Omental fat pad (tissue), 4 donors: ENCODE measurements around the gene FOXO6. TPM values are rescaled to one million over a fixed set of nuclear protein-coding genes. Genes with fewer than 3 reads are reported as not detected.

ENCODE experiments used
- ATAC-seq: fragments of 150-250 bp; one replicate; pipeline ENCODE4 v1.9.1; 2016; ENCODE audit warnings: mild to moderate bottlenecking, moderate library complexity; ENCODE audit not compliant: low FRiP score
- DNase-seq: peaks from one replicate; pipeline ENCODE4 v3.0.0-alpha.2; 2019; ENCODE audit warnings: low spot score
- total RNA-seq, 4 donors: library from RNA; depleted of rRNA; stranded (reverse); fragments of >200 nt; gene quantifications; one replicate each; pipeline ENCODE4 v1.1.0, GENCODE V29; 2016
- TF ChIP-seq, protein P1 (sequence below), 3 donors: fragments of 450-650 bp; IDR thresholded peaks; one replicate each; pipeline ENCODE4 v1.5.1; 2016 to 2017; ENCODE audit warnings: antibody characterized with exemption in 3 of 3, mild to moderate bottlenecking in 3 of 3, moderate library complexity in 2 of 3

FOXO6 gene
- total RNA-seq, 4 donors from 2014 or later = 0.12 to 0.93 (median 0.31) TPM; not detected in 1

DNA sequence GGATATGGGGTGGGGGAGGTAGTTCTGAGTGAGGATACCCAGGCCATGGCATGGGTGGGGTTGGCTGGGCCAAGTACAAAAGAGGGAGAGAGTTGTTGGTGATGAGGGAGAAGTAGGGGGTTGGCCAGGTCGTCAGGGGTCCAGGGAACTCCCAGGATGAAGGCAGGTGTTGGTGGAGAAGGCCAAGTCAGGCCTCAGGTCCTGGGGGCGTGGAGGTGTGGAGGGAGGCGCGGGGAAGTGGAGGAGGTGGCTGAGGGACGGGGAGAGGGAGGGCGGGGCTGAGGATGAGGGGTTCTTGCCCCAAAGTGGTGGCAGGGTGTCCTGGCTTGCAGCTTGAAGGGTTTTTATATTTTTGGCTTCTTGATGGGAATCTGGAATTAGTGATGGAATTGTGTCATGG, 61.1 kb downstream of the FOXO6 start:
- DNase-seq = no peak
- TF ChIP-seq, protein P1, sequence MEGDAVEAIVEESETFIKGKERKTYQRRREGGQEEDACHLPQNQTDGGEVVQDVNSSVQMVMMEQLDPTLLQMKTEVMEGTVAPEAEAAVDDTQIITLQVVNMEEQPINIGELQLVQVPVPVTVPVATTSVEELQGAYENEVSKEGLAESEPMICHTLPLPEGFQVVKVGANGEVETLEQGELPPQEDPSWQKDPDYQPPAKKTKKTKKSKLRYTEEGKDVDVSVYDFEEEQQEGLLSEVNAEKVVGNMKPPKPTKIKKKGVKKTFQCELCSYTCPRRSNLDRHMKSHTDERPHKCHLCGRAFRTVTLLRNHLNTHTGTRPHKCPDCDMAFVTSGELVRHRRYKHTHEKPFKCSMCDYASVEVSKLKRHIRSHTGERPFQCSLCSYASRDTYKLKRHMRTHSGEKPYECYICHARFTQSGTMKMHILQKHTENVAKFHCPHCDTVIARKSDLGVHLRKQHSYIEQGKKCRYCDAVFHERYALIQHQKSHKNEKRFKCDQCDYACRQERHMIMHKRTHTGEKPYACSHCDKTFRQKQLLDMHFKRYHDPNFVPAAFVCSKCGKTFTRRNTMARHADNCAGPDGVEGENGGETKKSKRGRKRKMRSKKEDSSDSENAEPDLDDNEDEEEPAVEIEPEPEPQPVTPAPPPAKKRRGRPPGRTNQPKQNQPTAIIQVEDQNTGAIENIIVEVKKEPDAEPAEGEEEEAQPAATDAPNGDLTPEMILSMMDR (IDR thresholded peaks at IDR 0.05) = no peak
- ATAC-seq = no peak

DNA sequence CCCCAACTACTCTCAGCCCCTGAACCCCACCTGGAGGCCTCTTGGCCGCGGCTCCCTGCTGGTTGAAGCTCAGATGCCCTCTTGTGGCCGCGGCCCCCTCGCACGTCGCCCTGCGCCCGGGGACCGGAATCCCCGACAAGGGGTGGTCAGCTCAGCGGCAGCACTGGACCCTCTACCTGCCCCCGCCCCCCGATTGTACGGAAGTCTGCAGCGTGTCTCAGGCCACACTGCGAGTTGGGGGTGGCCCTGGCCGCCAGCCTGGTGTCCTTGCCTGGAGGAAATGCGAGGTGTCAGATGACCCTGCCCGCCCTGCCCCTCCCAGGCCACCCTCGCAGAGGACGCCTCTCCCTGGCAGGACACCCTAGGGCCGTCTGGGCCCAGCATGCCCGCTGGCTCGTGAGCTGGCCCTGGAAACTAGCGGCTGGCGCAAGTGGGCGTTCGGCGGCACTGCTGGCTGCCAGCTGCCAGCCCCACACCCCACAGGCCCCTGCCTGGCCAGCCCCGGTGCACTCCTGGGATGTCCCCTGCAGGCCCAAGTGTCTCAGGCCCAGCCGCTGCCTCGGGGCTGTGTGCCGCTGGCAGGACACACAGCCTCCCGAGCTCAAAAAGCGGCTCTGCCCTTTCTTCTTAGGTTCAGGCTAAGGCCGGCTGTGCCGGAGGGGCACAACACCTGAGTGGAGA, 62.4 kb downstream of the FOXO6 start:
- TF ChIP-seq, protein P1 (IDR thresholded peaks at IDR 0.05) = no peak
- no peak for ATAC-seq
- no peak for DNase-seq

DNA sequence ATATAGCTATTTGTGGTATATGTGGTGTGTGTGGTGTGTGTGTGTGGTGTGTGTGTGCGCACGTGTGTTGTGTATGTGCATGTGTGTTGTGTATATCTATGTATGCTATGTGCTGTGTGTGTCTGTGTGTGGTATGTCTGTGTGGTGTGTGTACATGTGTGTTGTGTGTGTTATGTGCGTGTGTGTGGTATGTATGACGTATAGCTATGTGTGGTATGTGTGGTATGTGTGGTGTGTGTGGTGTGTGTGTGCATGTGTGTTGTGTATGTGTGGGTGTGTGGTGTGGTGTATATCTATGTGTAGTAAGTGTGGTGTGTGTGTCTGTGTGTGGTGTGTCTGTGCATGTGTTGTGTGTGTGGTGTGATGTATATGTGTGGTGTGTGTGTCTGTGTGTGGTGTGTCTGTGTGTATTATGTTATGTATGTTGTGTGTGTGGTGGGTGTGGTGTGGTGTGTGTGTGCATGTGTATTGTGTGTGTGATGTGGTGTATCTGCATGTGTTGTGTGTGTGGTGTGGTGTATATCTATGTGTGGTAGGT, 63.4 kb downstream of the FOXO6 start:
- TF ChIP-seq, protein P1 (IDR thresholded peaks at IDR 0.05) = no peak
- ATAC-seq (no peak), DNase-seq (no peak)

DNA sequence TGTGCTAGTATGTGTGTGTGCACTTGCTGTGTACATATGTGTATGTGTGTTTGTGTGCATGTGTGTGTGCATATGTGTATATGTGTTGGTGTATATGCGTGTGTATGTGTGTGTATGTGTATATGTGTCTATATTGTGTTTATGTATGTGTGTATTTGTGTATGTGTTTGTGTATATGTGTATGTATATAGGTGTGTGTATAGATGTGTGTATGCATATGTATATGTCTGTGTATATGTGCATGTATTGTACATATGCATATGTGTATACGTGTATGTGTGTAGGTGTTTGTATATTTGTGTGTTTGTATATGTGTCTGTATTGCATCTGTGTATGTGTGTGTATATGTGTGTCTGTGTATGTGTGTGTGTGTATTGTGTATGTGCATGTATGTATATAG, 64.1 kb downstream of the FOXO6 start:
- ATAC-seq = no peak
- no peak for DNase-seq
- TF ChIP-seq, protein P1 (IDR thresholded peaks at IDR 0.05) = no peak

DNA sequence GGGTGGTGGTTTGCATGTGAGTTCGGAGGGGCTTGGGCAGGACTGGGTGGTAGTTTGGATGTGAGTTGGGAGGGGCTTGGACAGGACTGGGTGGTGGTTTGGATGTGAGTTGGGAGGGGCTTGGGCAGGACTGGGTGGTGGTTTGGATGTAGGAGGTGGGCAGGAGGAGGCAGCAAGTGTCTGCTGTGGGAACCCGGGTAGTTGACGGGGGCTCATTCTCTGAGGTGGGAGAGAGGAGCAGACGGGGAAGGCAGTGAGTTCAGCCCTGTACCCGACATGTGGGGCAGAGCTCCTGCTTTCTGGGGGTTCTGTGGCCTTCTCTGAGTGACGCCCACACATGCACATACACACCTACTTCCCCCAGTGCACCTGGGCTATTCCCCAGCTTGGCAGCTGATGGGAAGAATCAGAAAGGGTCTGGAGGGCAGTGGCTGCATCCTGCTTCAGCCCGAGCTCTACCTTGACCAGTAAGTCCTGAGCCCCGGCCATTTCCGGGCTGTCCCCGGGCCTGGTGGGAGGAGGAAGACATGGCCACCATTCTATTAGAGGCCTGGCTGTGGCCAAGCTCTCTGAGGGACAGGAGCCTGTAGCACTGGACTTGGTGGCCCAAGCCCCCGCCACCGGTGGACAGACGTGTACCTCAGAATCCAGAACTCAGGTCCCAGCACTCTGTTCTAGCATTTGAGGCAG, 65.1 kb downstream of the FOXO6 start:
- TF ChIP-seq, protein P1 (IDR thresholded peaks at IDR 0.05) = no peak
- DNase-seq (no peak), ATAC-seq (no peak)

DNA sequence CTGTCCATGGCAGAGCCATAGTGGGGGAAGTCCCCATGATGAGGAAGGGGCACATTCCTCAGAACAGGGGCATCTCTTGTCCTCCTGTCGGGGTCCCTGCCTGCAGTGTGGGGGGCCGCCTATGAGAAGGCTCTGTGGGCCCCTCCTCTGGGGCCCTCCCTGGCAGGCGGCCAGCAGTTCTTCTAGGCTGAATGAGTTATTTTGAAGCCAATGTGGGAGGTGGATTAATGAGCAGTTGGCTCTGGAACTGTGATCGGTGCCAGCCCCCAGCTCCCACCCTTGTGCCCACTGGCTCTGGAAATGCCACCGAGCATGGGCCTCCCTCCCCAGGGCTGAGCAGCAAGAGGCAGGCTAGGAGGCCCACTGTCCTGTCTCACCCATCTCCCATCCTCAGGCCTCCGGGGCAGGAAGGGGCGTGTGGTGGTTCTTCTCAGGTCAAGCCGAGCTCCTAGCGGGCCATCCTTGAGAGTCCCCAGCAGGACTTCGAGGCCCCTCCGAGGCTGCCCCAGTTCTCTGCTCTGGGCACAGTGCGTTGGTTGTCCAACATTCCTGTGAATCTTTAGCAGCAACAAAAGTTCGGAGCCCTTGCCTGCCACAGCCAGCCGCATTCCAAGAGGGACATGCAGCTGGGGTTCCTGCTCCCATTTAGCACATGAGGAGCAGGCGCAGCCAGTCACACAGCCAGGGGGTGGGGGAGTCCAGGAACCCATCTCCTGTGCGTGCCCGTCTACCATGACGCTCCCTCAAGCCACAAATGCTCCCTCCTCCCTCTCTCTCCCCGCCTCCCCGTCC, 66.1 kb downstream of the FOXO6 start:
- ATAC-seq = no peak
- DNase-seq = no peak
- TF ChIP-seq, protein P1 (IDR thresholded peaks at IDR 0.05) = no peak
